ENCODE measurements around the gene ZBED4. TPM values are rescaled to one million over a fixed set of nuclear protein-coding genes. Genes with fewer than 3 reads are reported as not detected.

Gene ZBED4
- total RNA-seq, 1 experiment from 2014 or later: 29.2 TPM

DNA sequence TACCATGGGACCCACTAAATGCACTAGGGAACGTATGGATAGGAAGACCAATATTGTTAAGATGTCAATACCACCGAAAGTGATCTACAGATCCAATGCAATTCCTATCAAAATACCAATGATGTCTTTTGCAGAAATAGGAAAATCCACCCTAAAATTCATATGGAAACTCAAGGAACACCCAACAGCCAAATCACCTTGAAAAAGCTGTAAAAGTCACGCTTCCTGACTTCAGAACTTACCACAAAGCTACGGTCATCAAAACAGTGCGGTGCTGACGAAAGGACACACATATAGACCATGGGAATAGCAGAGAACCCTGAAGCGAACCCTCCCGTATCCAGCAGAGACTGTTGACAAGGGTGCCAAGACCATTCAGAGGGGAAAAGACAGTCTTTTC lies 46.5 kb upstream of the ZBED4 start:
- TF ChIP-seq ZBTB21 (CRISPR knock-in tag; IDR thresholded peaks at IDR 0.05; ENCODE audit: borderline replicate concordance): no peak
- no peak for TF ChIP-seq AR (CRISPR knock-in tag; IDR thresholded peaks at IDR 0.05)
- no peak for TF ChIP-seq ZNF396 (CRISPR knock-in tag; IDR thresholded peaks at IDR 0.05; ENCODE audit: borderline replicate concordance)
- no peak for TF ChIP-seq ZNF423 (CRISPR knock-in tag; IDR thresholded peaks at IDR 0.05)
- TF ChIP-seq ATF1 (CRISPR knock-in tag; IDR thresholded peaks at IDR 0.05): no peak
- TF ChIP-seq ESRRA (CRISPR knock-in tag; IDR thresholded peaks at IDR 0.05; ENCODE audit: borderline replicate concordance): no peak
- TF ChIP-seq, protein P1, sequence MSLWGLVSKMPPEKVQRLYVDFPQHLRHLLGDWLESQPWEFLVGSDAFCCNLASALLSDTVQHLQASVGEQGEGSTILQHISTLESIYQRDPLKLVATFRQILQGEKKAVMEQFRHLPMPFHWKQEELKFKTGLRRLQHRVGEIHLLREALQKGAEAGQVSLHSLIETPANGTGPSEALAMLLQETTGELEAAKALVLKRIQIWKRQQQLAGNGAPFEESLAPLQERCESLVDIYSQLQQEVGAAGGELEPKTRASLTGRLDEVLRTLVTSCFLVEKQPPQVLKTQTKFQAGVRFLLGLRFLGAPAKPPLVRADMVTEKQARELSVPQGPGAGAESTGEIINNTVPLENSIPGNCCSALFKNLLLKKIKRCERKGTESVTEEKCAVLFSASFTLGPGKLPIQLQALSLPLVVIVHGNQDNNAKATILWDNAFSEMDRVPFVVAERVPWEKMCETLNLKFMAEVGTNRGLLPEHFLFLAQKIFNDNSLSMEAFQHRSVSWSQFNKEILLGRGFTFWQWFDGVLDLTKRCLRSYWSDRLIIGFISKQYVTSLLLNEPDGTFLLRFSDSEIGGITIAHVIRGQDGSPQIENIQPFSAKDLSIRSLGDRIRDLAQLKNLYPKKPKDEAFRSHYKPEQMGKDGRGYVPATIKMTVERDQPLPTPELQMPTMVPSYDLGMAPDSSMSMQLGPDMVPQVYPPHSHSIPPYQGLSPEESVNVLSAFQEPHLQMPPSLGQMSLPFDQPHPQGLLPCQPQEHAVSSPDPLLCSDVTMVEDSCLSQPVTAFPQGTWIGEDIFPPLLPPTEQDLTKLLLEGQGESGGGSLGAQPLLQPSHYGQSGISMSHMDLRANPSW (CRISPR knock-in tag; conservative IDR thresholded peaks at IDR 0.05; ENCODE audit: low read depth): no peak
- no peak for TF ChIP-seq MXD4 (CRISPR knock-in tag; IDR thresholded peaks at IDR 0.05; ENCODE audit: borderline replicate concordance)
- TF ChIP-seq, protein P2, sequence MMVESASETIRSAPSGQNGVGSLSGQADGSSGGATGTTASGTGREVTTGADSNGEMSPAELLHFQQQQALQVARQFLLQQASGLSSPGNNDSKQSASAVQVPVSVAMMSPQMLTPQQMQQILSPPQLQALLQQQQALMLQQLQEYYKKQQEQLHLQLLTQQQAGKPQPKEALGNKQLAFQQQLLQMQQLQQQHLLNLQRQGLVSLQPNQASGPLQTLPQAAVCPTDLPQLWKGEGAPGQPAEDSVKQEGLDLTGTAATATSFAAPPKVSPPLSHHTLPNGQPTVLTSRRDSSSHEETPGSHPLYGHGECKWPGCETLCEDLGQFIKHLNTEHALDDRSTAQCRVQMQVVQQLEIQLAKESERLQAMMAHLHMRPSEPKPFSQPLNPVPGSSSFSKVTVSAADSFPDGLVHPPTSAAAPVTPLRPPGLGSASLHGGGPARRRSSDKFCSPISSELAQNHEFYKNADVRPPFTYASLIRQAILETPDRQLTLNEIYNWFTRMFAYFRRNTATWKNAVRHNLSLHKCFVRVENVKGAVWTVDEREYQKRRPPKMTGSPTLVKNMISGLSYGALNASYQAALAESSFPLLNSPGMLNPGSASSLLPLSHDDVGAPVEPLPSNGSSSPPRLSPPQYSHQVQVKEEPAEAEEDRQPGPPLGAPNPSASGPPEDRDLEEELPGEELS (CRISPR knock-in tag; IDR thresholded peaks at IDR 0.05): no peak
- TF ChIP-seq, protein P3, sequence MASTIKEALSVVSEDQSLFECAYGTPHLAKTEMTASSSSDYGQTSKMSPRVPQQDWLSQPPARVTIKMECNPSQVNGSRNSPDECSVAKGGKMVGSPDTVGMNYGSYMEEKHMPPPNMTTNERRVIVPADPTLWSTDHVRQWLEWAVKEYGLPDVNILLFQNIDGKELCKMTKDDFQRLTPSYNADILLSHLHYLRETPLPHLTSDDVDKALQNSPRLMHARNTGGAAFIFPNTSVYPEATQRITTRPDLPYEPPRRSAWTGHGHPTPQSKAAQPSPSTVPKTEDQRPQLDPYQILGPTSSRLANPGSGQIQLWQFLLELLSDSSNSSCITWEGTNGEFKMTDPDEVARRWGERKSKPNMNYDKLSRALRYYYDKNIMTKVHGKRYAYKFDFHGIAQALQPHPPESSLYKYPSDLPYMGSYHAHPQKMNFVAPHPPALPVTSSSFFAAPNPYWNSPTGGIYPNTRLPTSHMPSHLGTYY (CRISPR knock-in tag; IDR thresholded peaks at IDR 0.05): no peak
- Mint-ChIP-seq H3K27ac (no peak overlapping the region), H3K9me3 (no peaks in the 10 kb centered on the region), H3K36me3 (peaks cover 21% of the 10 kb centered on the region), H3K4me3 (no peak overlapping the region), H3K4me1 (no peaks in the 10 kb centered on the region), H3K27me3 (ENCODE audit: low read depth) (no peaks in the 10 kb centered on the region)
- no peak for DNase-seq (ENCODE audit: low spot score)
- ChIA-PET CTCF (no interaction called here), POLR2A (no interaction called here)
- no peak for ATAC-seq

DNA sequence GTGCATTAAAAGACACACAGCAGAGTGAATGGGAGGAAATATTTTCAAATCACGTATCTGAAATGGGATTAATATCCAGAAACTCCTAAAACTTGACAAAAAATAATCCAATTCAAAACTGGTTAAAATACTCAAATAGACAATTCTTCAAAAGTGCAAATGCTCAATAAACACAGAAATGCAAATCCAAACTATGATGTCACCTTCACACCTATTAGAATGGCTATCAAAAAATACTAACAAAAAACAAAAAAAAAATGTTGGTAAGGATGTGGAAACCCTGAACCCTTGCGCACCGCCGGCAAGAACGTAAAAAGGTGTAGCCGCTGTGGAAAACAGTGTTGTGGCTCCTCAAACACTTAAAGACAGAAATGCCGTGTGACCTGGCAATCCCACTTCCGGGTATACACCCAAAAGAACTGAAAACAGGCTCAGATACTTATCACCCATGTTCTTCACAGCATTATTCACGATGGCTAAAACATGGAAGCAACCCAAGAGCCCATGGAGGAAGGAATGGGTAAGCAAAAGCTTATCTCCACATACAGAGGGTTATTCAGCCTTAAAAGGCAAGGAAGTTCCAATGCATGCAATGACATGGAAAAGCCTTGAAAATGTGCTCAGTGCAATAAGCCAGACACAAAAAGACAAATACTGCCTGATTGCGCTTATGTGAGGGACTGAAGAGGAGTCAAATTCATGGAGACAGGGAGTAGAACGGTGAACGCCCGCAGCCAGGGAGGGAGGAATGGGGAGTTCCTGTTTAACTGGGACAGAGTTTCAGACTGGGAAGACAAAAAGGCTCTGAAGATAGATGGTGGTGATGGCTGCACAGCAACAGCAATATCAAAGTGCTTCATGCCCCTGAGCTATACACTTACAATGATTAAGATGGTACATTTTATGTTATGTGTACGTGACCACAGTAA lies 45.6 kb upstream of the ZBED4 start:
- POLR2A ChIA-PET: no interaction called here
- ATAC-seq (no peak), DNase-seq (ENCODE audit: low spot score) (no peak)
- H3K4me3 Mint-ChIP-seq: no peak overlapping the region
- CTCF ChIA-PET: no interaction called here
- no peaks in the 10 kb centered on the region for H3K9me3 Mint-ChIP-seq
- no peaks in the 10 kb centered on the region for H3K4me1 Mint-ChIP-seq
- peaks cover 16% of the 10 kb centered on the region for H3K36me3 Mint-ChIP-seq
- no peaks in the 10 kb centered on the region for H3K27me3 Mint-ChIP-seq (ENCODE audit: low read depth)
- peak overlapping the region; percentile 75 for H3K27ac Mint-ChIP-seq
- TF ChIP-seq NR2C2 (CRISPR knock-in tag; IDR thresholded peaks at IDR 0.05) (no peak), EMX1 (CRISPR knock-in tag; IDR thresholded peaks at IDR 0.05) (no peak), NFE2L1 (CRISPR knock-in tag; IDR thresholded peaks at IDR 0.05) (no peak), JUN (CRISPR knock-in tag; IDR thresholded peaks at IDR 0.05) (no peak)
- TF ChIP-seq, protein P4, sequence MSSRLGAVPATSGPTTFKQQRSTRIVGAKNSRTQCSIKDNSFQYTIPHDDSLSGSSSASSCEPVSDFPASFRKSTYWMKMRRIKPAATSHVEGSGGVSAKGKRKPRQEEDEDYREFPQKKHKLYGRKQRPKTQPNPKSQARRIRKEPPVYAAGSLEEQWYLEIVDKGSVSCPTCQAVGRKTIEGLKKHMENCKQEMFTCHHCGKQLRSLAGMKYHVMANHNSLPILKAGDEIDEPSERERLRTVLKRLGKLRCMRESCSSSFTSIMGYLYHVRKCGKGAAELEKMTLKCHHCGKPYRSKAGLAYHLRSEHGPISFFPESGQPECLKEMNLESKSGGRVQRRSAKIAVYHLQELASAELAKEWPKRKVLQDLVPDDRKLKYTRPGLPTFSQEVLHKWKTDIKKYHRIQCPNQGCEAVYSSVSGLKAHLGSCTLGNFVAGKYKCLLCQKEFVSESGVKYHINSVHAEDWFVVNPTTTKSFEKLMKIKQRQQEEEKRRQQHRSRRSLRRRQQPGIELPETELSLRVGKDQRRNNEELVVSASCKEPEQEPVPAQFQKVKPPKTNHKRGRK (CRISPR knock-in tag; IDR thresholded peaks at IDR 0.05; ENCODE audit: borderline replicate concordance): no peak
- TF ChIP-seq, protein P5, sequence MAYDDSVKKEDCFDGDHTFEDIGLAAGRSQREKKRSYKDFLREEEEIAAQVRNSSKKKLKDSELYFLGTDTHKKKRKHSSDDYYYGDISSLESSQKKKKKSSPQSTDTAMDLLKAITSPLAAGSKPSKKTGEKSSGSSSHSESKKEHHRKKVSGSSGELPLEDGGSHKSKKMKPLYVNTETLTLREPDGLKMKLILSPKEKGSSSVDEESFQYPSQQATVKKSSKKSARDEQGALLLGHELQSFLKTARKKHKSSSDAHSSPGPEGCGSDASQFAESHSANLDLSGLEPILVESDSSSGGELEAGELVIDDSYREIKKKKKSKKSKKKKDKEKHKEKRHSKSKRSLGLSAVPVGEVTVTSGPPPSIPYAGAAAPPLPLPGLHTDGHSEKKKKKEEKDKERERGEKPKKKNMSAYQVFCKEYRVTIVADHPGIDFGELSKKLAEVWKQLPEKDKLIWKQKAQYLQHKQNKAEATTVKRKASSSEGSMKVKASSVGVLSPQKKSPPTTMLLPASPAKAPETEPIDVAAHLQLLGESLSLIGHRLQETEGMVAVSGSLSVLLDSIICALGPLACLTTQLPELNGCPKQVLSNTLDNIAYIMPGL (CRISPR knock-in tag; IDR thresholded peaks at IDR 0.05): no peak
- TF ChIP-seq, protein P6, sequence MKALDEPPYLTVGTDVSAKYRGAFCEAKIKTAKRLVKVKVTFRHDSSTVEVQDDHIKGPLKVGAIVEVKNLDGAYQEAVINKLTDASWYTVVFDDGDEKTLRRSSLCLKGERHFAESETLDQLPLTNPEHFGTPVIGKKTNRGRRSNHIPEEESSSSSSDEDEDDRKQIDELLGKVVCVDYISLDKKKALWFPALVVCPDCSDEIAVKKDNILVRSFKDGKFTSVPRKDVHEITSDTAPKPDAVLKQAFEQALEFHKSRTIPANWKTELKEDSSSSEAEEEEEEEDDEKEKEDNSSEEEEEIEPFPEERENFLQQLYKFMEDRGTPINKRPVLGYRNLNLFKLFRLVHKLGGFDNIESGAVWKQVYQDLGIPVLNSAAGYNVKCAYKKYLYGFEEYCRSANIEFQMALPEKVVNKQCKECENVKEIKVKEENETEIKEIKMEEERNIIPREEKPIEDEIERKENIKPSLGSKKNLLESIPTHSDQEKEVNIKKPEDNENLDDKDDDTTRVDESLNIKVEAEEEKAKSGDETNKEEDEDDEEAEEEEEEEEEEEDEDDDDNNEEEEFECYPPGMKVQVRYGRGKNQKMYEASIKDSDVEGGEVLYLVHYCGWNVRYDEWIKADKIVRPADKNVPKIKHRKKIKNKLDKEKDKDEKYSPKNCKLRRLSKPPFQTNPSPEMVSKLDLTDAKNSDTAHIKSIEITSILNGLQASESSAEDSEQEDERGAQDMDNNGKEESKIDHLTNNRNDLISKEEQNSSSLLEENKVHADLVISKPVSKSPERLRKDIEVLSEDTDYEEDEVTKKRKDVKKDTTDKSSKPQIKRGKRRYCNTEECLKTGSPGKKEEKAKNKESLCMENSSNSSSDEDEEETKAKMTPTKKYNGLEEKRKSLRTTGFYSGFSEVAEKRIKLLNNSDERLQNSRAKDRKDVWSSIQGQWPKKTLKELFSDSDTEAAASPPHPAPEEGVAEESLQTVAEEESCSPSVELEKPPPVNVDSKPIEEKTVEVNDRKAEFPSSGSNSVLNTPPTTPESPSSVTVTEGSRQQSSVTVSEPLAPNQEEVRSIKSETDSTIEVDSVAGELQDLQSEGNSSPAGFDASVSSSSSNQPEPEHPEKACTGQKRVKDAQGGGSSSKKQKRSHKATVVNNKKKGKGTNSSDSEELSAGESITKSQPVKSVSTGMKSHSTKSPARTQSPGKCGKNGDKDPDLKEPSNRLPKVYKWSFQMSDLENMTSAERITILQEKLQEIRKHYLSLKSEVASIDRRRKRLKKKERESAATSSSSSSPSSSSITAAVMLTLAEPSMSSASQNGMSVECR (CRISPR knock-in tag; IDR thresholded peaks at IDR 0.05; ENCODE audit: borderline replicate concordance): no peak
